WTC11 (cell line): ENCODE measurements around the gene LTA4H. TPM values are rescaled to one million over a fixed set of nuclear protein-coding genes. Genes with fewer than 3 reads are reported as not detected.

Experiments
- ATAC-seq: fragments of 200-7000 bp; cut with Tn5 transposase; 2 replicates; pipeline ENCODE4 v1.10.0; 2021; ENCODE audit warnings: mild to moderate bottlenecking, moderate library complexity
- CTCF ChIA-PET: fragments of 300-600 bp; sonication (Branson Sonifier 250); formaldehyde crosslinking; loops from one replicate; lab custom pipeline; 2021; ENCODE audit warnings: antibody characterized with exemption; lab: Charles Lee
- POLR2A ChIA-PET: fragments of 350-600 bp; sonication (Branson Sonifier 250); formaldehyde crosslinking; loops from one replicate; lab custom pipeline; 2021; ENCODE audit warnings: antibody characterized with exemption; lab: Charles Lee
- DNase-seq: peaks from one replicate; pipeline ENCODE4 v3.0.0; 2021; ENCODE audit warnings: low spot score
- H3K27ac Mint-ChIP-seq: 2 replicates; pipeline ENCODE4 v1.8.0; 2021; ENCODE audit warnings: mixed read lengths
- H3K27me3 Mint-ChIP-seq: 2 replicates; pipeline ENCODE4 v1.8.0; 2021; ENCODE audit warnings: low read depth, mild to moderate bottlenecking, moderate library complexity, mixed read lengths
- H3K36me3 Mint-ChIP-seq: 2 replicates; pipeline ENCODE4 v1.8.0; 2021; ENCODE audit warnings: mixed read lengths
- H3K4me1 Mint-ChIP-seq: 2 replicates; pipeline ENCODE4 v1.8.0; 2022; ENCODE audit warnings: mixed read lengths
- H3K4me3 Mint-ChIP-seq: 2 replicates; pipeline ENCODE4 v1.8.0; 2021; ENCODE audit warnings: mild to moderate bottlenecking, moderate library complexity, mixed read lengths
- H3K9me3 Mint-ChIP-seq: 2 replicates; pipeline ENCODE4 v1.8.0; 2021; ENCODE audit warnings: mixed read lengths
- CREB1 ChIP-seq: sonication (generic); formaldehyde crosslinking; IDR thresholded peaks from 2 replicates; pipeline ENCODE4 v1.8.0; 2023; ENCODE audit warnings: mild to moderate bottlenecking, missing genetic modification reagents
- FOXK1 ChIP-seq: sonication (generic); formaldehyde crosslinking; IDR thresholded peaks from 2 replicates; pipeline ENCODE4 v1.8.0; 2022; ENCODE audit warnings: mild to moderate bottlenecking, moderate library complexity, missing genetic modification reagents
- FOXP1 ChIP-seq: sonication (generic); formaldehyde crosslinking; IDR thresholded peaks from 2 replicates; pipeline ENCODE4 v1.8.0; 2022; ENCODE audit warnings: missing genetic modification reagents, mild to moderate bottlenecking, moderate library complexity, borderline replicate concordance
- IRF2 ChIP-seq: sonication (generic); formaldehyde crosslinking; IDR thresholded peaks from 2 replicates; pipeline ENCODE4 v1.8.0; 2022; ENCODE audit warnings: low read depth, missing genetic modification reagents, borderline replicate concordance
- JAZF1 ChIP-seq: fragments of 250-450 bp; sonication (Bioruptor Pico); IDR thresholded peaks from 2 replicates; pipeline ENCODE4 v1.9.0; 2021; ENCODE audit warnings: moderate library complexity, mild to moderate bottlenecking, inconsistent platforms
- NR1H2 ChIP-seq: sonication (generic); formaldehyde crosslinking; IDR thresholded peaks from 2 replicates; pipeline ENCODE4 v1.9.0; 2021; ENCODE audit warnings: mild to moderate bottlenecking, moderate library complexity, missing genetic modification reagents
- NR3C1 ChIP-seq: sonication (generic); formaldehyde crosslinking; conservative IDR thresholded peaks from 2 replicates; pipeline ENCODE4 v1.8.1; 2023; ENCODE audit warnings: low read depth, mild to moderate bottlenecking, missing genetic modification reagents
- OVOL2 ChIP-seq: fragments of 250-450 bp; sonication (Bioruptor Pico); IDR thresholded peaks from 2 replicates; pipeline ENCODE4 v1.9.0; 2021; ENCODE audit warnings: mild to moderate bottlenecking, borderline replicate concordance
- SMAD4 ChIP-seq: sonication (generic); formaldehyde crosslinking; IDR thresholded peaks from 2 replicates; pipeline ENCODE4 v1.8.0; 2022; ENCODE audit warnings: mild to moderate bottlenecking, missing genetic modification reagents
- TP53 ChIP-seq: sonication (generic); formaldehyde crosslinking; IDR thresholded peaks from 2 replicates; pipeline ENCODE4 v1.8.1; 2023; ENCODE audit warnings: mild to moderate bottlenecking, missing genetic modification reagents
- ZBTB21 ChIP-seq: sonication (generic); formaldehyde crosslinking; IDR thresholded peaks from 2 replicates; pipeline ENCODE4 v1.8.1; 2023; ENCODE audit warnings: mild to moderate bottlenecking, missing genetic modification reagents, borderline replicate concordance
- total RNA-seq: library from RNA; stranded (reverse); gene quantifications from 3 replicates; pipeline ENCODE4 v1.2.3, GENCODE V29; 2021
- TF ChIP-seq, protein P1 (sequence below): sonication (generic); formaldehyde crosslinking; IDR thresholded peaks from 2 replicates; pipeline ENCODE4 v1.8.1; 2023; ENCODE audit warnings: mild to moderate bottlenecking, missing genetic modification reagents, borderline replicate concordance
- TF ChIP-seq, protein P2 (sequence below): sonication (generic); formaldehyde crosslinking; conservative IDR thresholded peaks from 2 replicates; pipeline ENCODE4 v1.8.1; 2022; ENCODE audit warnings: mild to moderate bottlenecking, missing genetic modification reagents
- TF ChIP-seq, protein P3 (sequence below): sonication (generic); formaldehyde crosslinking; IDR thresholded peaks from 2 replicates; pipeline ENCODE4 v1.8.1; 2022; ENCODE audit warnings: missing genetic modification reagents, borderline replicate concordance
- TF ChIP-seq, protein P4 (sequence below): fragments of 250-450 bp; sonication (Bioruptor Pico); IDR thresholded peaks from 2 replicates; pipeline ENCODE4 v1.8.0; 2021; ENCODE audit warnings: mild to moderate bottlenecking
- TF ChIP-seq, protein P5 (sequence below): sonication (generic); formaldehyde crosslinking; IDR thresholded peaks from 2 replicates; pipeline ENCODE4 v1.8.1; 2022; ENCODE audit warnings: mild to moderate bottlenecking, missing genetic modification reagents, moderate library complexity, borderline replicate concordance
- TF ChIP-seq, protein P6 (sequence below): fragments of 250-450 bp; sonication (Bioruptor Pico); conservative IDR thresholded peaks from 2 replicates; pipeline ENCODE4 v1.9.0; 2021; ENCODE audit warnings: mild to moderate bottlenecking
- TF ChIP-seq, protein P7 (sequence below): sonication (generic); formaldehyde crosslinking; IDR thresholded peaks from 2 replicates; pipeline ENCODE4 v1.8.0; 2023; ENCODE audit warnings: missing genetic modification reagents
- TF ChIP-seq, protein P8 (sequence below): sonication (generic); formaldehyde crosslinking; IDR thresholded peaks from 2 replicates; pipeline ENCODE4 v1.8.1; 2022; ENCODE audit warnings: low read depth, missing genetic modification reagents, borderline replicate concordance
- TF ChIP-seq, protein P9 (sequence below): fragments of 250-450 bp; sonication (Bioruptor Pico); IDR thresholded peaks from 2 replicates; pipeline ENCODE4 v1.9.0; 2021; ENCODE audit warnings: mild to moderate bottlenecking

LTA4H gene
- total RNA-seq, 1 experiment from 2014 or later, result 134 TPM

DNA sequence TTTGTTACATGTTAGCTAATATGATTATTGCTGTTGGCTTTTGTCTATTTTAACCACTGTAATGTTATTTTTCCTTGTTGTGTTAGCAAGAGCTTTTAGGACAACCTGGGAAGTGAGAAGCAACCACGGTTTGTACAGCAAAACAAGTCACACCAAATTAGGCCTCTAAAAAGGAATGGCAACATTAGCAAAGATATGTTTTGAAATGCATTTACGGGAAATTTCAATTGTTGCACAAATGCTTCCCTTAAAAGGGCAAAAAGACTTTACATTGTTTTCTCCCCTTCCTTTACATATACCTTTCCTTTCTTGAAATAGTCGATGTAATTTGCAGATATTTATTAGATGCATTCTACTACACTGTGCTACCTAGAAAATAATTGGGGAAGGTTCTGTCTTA, 4.1 kb upstream of the LTA4H start:
- Mint-ChIP-seq H3K4me3 (no peak overlapping the region), H3K27ac (no peak overlapping the region), H3K9me3 (no peaks in the 10 kb centered on the region), H3K4me1 (no peaks in the 10 kb centered on the region), H3K27me3 (no peaks in the 10 kb centered on the region)
- CTCF ChIA-PET, result no interaction called here
- ATAC-seq, result no peak
- no peak for DNase-seq
- TF ChIP-seq FOXP1 (no peak), NR1H2 (no peak), CREB1 (no peak), TP53 (no peak), FOXK1 (CRISPR knock-in tag) (no peak)
- TF ChIP-seq, protein P1, sequence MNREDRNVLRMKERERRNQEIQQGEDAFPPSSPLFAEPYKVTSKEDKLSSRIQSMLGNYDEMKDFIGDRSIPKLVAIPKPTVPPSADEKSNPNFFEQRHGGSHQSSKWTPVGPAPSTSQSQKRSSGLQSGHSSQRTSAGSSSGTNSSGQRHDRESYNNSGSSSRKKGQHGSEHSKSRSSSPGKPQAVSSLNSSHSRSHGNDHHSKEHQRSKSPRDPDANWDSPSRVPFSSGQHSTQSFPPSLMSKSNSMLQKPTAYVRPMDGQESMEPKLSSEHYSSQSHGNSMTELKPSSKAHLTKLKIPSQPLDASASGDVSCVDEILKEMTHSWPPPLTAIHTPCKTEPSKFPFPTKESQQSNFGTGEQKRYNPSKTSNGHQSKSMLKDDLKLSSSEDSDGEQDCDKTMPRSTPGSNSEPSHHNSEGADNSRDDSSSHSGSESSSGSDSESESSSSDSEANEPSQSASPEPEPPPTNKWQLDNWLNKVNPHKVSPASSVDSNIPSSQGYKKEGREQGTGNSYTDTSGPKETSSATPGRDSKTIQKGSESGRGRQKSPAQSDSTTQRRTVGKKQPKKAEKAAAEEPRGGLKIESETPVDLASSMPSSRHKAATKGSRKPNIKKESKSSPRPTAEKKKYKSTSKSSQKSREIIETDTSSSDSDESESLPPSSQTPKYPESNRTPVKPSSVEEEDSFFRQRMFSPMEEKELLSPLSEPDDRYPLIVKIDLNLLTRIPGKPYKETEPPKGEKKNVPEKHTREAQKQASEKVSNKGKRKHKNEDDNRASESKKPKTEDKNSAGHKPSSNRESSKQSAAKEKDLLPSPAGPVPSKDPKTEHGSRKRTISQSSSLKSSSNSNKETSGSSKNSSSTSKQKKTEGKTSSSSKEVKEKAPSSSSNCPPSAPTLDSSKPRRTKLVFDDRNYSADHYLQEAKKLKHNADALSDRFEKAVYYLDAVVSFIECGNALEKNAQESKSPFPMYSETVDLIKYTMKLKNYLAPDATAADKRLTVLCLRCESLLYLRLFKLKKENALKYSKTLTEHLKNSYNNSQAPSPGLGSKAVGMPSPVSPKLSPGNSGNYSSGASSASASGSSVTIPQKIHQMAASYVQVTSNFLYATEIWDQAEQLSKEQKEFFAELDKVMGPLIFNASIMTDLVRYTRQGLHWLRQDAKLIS, result no peak
- TF ChIP-seq, protein P2, sequence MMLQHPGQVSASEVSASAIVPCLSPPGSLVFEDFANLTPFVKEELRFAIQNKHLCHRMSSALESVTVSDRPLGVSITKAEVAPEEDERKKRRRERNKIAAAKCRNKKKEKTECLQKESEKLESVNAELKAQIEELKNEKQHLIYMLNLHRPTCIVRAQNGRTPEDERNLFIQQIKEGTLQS, result no peak
- TF ChIP-seq, all 79 proteins: peak for 0
- POLR2A ChIA-PET, result no interaction called here
- H3K36me3 Mint-ChIP-seq, result no peaks in the 10 kb centered on the region

DNA sequence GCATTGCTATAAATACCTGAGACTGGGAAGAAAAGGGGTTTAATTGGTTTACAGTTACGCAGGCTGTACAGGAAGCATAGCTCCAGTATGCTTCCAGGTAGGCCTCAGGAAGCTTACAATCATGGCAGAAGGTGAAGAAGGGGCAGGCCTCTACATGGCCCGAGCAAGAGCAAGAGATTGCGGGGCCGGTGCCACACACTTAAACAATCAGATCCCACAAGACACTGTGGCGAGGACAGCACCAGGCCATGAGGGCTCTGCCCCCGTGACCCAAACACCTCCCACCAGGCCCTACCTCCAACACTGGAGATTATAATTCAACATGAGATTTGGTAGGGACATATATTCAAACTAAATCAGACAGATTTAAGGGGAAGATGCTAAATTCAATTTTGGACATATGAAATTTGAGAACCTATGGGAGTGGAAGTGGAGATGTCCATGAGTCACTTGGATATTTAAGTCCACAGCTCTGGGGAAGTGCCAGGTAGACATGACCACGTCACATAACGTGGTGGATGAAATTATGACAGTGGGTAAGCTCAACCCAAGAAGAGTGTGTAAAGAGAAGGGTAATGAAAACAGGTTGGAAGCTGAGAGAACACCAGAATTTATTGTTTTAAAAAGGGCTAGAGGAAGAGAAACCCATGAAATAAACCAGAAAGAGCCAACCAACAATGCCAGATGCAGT, 1.5 kb upstream of the LTA4H start:
- POLR2A ChIA-PET, result interaction anchor here (0.6 kb wide), 2 partner anchors 45 to 261 kb away, joined by 3 read pairs; no protein-coding TSS in a partner anchor
- Mint-ChIP-seq H3K27ac (no peak overlapping the region), H3K4me1 (peaks cover 6% of the 10 kb centered on the region), H3K4me3 (no peak overlapping the region), H3K9me3 (no peaks in the 10 kb centered on the region), H3K36me3 (no peaks in the 10 kb centered on the region), H3K27me3 (no peaks in the 10 kb centered on the region)
- ATAC-seq, result no peak
- CTCF ChIA-PET, result interaction anchor here (1.7 kb wide), 2 partner anchors 39 to 179 kb away, joined by 8 to 11 read pairs; no protein-coding TSS in a partner anchor
- no peak for TF ChIP-seq NR3C1 (CRISPR knock-in tag)
- no peak for TF ChIP-seq NR1H2
- TF ChIP-seq FOXK1 (CRISPR knock-in tag), result no peak
- TF ChIP-seq, protein P3, sequence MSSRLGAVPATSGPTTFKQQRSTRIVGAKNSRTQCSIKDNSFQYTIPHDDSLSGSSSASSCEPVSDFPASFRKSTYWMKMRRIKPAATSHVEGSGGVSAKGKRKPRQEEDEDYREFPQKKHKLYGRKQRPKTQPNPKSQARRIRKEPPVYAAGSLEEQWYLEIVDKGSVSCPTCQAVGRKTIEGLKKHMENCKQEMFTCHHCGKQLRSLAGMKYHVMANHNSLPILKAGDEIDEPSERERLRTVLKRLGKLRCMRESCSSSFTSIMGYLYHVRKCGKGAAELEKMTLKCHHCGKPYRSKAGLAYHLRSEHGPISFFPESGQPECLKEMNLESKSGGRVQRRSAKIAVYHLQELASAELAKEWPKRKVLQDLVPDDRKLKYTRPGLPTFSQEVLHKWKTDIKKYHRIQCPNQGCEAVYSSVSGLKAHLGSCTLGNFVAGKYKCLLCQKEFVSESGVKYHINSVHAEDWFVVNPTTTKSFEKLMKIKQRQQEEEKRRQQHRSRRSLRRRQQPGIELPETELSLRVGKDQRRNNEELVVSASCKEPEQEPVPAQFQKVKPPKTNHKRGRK (CRISPR knock-in tag), result no peak
- TF ChIP-seq, protein P4, sequence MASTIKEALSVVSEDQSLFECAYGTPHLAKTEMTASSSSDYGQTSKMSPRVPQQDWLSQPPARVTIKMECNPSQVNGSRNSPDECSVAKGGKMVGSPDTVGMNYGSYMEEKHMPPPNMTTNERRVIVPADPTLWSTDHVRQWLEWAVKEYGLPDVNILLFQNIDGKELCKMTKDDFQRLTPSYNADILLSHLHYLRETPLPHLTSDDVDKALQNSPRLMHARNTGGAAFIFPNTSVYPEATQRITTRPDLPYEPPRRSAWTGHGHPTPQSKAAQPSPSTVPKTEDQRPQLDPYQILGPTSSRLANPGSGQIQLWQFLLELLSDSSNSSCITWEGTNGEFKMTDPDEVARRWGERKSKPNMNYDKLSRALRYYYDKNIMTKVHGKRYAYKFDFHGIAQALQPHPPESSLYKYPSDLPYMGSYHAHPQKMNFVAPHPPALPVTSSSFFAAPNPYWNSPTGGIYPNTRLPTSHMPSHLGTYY (CRISPR knock-in tag), result no peak
- no peak for TF ChIP-seq JAZF1 (CRISPR knock-in tag)
- TF ChIP-seq SMAD4 (CRISPR knock-in tag), result no peak
- TF ChIP-seq FOXP1, result no peak
- TF ChIP-seq, protein P5, sequence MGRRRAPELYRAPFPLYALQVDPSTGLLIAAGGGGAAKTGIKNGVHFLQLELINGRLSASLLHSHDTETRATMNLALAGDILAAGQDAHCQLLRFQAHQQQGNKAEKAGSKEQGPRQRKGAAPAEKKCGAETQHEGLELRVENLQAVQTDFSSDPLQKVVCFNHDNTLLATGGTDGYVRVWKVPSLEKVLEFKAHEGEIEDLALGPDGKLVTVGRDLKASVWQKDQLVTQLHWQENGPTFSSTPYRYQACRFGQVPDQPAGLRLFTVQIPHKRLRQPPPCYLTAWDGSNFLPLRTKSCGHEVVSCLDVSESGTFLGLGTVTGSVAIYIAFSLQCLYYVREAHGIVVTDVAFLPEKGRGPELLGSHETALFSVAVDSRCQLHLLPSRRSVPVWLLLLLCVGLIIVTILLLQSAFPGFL, result no peak
- no peak for TF ChIP-seq ZBTB21 (CRISPR knock-in tag)
- TF ChIP-seq, protein P6, sequence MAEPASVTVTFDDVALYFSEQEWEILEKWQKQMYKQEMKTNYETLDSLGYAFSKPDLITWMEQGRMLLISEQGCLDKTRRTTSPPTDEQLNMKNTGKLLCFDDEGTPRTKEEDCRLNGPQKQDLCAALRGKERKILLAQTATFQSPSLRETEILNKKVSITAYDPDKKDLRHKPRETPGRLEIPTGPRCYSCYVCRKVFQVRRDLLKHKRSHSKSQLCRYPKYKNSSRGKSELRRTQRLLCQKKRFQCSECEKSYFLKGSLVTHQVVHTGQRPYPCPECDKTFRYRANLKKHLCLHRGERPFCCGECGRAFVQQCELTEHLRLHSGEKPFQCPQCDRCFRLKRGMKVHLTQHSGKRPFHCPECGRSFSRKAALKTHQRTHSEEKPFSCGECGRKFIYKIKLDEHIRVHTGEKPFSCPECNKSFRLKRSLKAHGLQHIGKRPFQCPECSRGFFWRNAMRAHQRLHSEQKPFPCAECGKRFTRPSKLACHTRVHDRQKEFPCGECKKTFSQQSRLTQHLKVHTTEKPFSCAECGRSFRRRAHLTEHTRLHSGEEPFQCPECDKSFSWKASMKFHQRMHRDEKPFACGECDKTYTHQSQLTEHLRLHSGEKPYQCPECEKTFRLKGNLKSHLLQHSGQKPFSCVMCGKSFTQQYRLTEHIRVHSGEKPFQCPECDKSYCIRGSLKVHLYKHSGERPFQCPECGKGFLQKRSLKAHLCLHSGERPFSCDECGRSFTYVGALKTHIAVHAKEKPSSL, result no peak
- TF ChIP-seq, protein P7, sequence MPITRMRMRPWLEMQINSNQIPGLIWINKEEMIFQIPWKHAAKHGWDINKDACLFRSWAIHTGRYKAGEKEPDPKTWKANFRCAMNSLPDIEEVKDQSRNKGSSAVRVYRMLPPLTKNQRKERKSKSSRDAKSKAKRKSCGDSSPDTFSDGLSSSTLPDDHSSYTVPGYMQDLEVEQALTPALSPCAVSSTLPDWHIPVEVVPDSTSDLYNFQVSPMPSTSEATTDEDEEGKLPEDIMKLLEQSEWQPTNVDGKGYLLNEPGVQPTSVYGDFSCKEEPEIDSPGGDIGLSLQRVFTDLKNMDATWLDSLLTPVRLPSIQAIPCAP (CRISPR knock-in tag), result no peak
- no peak for TF ChIP-seq IRF2
- TF ChIP-seq, protein P8, sequence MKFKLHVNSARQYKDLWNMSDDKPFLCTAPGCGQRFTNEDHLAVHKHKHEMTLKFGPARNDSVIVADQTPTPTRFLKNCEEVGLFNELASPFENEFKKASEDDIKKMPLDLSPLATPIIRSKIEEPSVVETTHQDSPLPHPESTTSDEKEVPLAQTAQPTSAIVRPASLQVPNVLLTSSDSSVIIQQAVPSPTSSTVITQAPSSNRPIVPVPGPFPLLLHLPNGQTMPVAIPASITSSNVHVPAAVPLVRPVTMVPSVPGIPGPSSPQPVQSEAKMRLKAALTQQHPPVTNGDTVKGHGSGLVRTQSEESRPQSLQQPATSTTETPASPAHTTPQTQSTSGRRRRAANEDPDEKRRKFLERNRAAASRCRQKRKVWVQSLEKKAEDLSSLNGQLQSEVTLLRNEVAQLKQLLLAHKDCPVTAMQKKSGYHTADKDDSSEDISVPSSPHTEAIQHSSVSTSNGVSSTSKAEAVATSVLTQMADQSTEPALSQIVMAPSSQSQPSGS (CRISPR knock-in tag), result no peak
- no peak for TF ChIP-seq TP53
- no peak for TF ChIP-seq OVOL2 (CRISPR knock-in tag)
- TF ChIP-seq, protein P9, sequence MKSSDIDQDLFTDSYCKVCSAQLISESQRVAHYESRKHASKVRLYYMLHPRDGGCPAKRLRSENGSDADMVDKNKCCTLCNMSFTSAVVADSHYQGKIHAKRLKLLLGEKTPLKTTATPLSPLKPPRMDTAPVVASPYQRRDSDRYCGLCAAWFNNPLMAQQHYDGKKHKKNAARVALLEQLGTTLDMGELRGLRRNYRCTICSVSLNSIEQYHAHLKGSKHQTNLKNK (CRISPR knock-in tag), result no peak
- DNase-seq, result no peak
